GM23248 (cell line): ENCODE measurements around the gene PGC. TPM values are rescaled to one million over a fixed set of nuclear protein-coding genes. Genes with fewer than 3 reads are reported as not detected.

Source experiments
- DNase-seq: peaks from one replicate; pipeline ENCODE4 v3.0.0-alpha.2; 2015
- H2AFZ ChIP-seq: fragments of 200-600 bp; sonication (generic); 2 replicates; pipeline ENCODE4 v1.6.1; 2016; ENCODE audit warnings: antibody characterized with exemption
- H3F3A ChIP-seq: fragments of 200-600 bp; sonication (generic); 2 replicates; pipeline ENCODE4 v1.6.1; 2016; ENCODE audit warnings: mild to moderate bottlenecking, antibody characterized with exemption, mixed run types; ENCODE audit not compliant: insufficient read depth
- H3K27ac ChIP-seq: fragments of 200-600 bp; sonication (generic); 2 replicates; pipeline ENCODE4 v1.5.1; 2016; ENCODE audit warnings: mild to moderate bottlenecking
- H3K27me3 ChIP-seq: fragments of 200-600 bp; sonication (generic); replicated peaks from 2 replicates; pipeline ENCODE4 v1.6.1; 2016; ENCODE audit warnings: mild to moderate bottlenecking; ENCODE audit not compliant: insufficient read depth
- H3K36me3 ChIP-seq: fragments of 200-600 bp; sonication (generic); 2 replicates; pipeline ENCODE4 v1.6.1; 2016; ENCODE audit warnings: low read depth, mild to moderate bottlenecking
- H3K4me1 ChIP-seq: fragments of 200-600 bp; sonication (generic); 2 replicates; pipeline ENCODE4 v1.6.1; 2016; ENCODE audit warnings: mild to moderate bottlenecking; ENCODE audit not compliant: insufficient read depth
- H3K4me2 ChIP-seq: fragments of 200-600 bp; sonication (generic); one replicate; pipeline ENCODE4 v1.6.1; 2016; ENCODE audit warnings: mild to moderate bottlenecking; ENCODE audit not compliant: unreplicated experiment
- H3K4me3 ChIP-seq: fragments of 200-600 bp; sonication (generic); 2 replicates; pipeline ENCODE4 v1.5.1; 2016; ENCODE audit warnings: mild to moderate bottlenecking
- H3K79me2 ChIP-seq: fragments of 200-600 bp; sonication (generic); 2 replicates; pipeline ENCODE4 v1.6.1; 2016; ENCODE audit warnings: mild to moderate bottlenecking; ENCODE audit not compliant: insufficient read depth
- H3K9ac ChIP-seq: fragments of 200-600 bp; sonication (generic); 2 replicates; pipeline ENCODE4 v1.6.1; 2016; ENCODE audit warnings: mild to moderate bottlenecking
- H3K9me2 ChIP-seq: fragments of 200-600 bp; sonication (generic); 2 replicates; pipeline ENCODE4 v1.6.1; 2016; ENCODE audit warnings: mixed run types, mild to moderate bottlenecking, moderate library complexity; ENCODE audit not compliant: insufficient read depth
- H3K9me3 ChIP-seq: fragments of 200-600 bp; sonication (generic); one replicate; pipeline ENCODE4 v1.6.1; 2017; ENCODE audit warnings: low read depth
- H4K20me1 ChIP-seq: fragments of 200-600 bp; sonication (generic); 2 replicates; pipeline ENCODE4 v1.6.0; 2016; ENCODE audit not compliant: insufficient read depth
- EZH2 ChIP-seq: fragments of 200-600 bp; sonication (generic); IDR thresholded peaks from 2 replicates; pipeline ENCODE4 v1.6.1; 2018; ENCODE audit warnings: antibody characterized with exemption, mild to moderate bottlenecking; ENCODE audit not compliant: insufficient read depth, poor library complexity, severe bottlenecking
- EZH2phosphoT487 ChIP-seq: fragments of 200-600 bp; sonication (generic); IDR thresholded peaks from 2 replicates; pipeline ENCODE4 v1.6.1; 2018; ENCODE audit warnings: antibody characterized with exemption, moderate library complexity, mild to moderate bottlenecking, low read depth; ENCODE audit not compliant: insufficient read depth
- WGBS, 2 experiments: methylation state at CpG; one replicate each; pipeline ENCODE4 v1.1.6; 2015 to 2017; ENCODE audit warnings: low lambda C conversion rate in 2 of 2, low coverage in 1 of 2; ENCODE audit errors: missing lambda C conversion rate in 2 of 2; 5-methylcytosine and 5-hydroxymethylcytosine counted together
- in situ Hi-C: fragments of 300-500 bp; cut with MboI; formaldehyde crosslinking; loops from 2 replicates; pipeline ENCODE4 v1.15.0; 2020
- polyA plus RNA-seq: library from polyadenylated mRNA; unstranded; fragments of >200 nt; fragmentation: Nextera tagmentation; extraction: Ambion mirVana; gene quantifications from 2 replicates; pipeline ENCODE4 v1.2.1, GENCODE V29; 2016
- total RNA-seq: library from RNA; depleted of rRNA; stranded (reverse); fragments of >200 nt; shearing (Covaris generic); gene quantifications from 2 replicates; pipeline ENCODE4 v1.2.3, GENCODE V29; 2014

The PGC gene
- total and polyA plus RNA-seq, 2 experiments from 2014 or later = not detected

DNA sequence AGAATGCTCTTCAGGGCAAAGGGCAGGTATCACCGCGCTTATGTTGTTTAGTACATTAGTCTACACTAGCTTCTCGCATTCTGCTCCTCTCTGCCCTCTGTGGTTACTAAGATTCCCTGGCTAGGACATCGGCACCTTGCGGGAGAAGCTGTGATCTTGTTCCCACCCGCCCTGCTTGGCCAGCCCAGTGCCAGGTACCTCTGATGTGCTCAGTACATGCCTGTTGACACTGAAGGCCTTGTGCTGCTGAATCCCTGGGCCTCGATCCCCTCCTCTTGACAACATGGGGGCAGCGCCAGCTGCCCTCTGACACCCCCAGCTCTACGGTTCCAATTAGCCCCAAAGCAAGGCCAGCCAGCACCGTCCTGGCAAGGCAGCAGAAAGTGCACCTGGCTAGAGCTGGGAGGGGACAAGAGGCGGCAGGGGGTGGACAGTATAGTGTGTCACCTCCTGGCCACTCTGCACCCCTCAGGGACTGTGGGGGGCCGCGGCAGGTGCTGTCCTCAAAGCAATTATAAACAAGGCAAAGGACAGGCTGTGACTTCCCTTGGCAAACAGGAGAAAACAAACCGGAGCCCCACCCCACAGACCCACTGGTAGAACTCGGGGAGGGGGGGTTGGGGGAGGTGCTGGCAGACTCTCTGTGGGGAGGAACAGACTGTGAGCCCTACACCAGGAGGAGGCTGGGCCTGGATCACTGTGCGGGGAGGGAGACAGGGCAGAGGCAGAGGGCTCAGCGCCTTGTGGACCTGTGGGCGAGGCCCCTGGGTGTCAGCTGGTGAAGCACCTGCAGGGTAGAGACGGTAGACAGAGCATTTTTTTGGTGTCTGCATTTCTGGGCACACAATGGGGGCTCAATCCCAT is 18.9 kb downstream of the PGC start:
- peaks cover 7% of the 10 kb centered on the region; the same call in 1 of the 2 replicates for H3K79me2 ChIP-seq
- H3K9ac ChIP-seq = no peak overlapping the region
- 0 out of 2 replicates have a peak, but pooled peaks cover 2% of the 10 kb centered on the region for H3F3A ChIP-seq
- no peaks in the 10 kb centered on the region for H3K9me3 ChIP-seq
- no peak for DNase-seq
- no peak overlapping the region for H3K4me2 ChIP-seq
- H2AFZ ChIP-seq = no peak overlapping the region
- no peak overlapping the region for H3K4me3 ChIP-seq
- no peaks in the 10 kb centered on the region for H3K27me3 ChIP-seq
- in situ Hi-C loops = no loop called here
- no peaks in the 10 kb centered on the region for H4K20me1 ChIP-seq
- peaks cover 21% of the 10 kb centered on the region for H3K4me1 ChIP-seq
- no peak overlapping the region for H3K27ac ChIP-seq
- H3K9me2 ChIP-seq = no peaks in the 10 kb centered on the region
- 81 to 85% methylated on average over 18 to 19 of the region's 19 CpGs for WGBS, 2 experiments
- H3K36me3 ChIP-seq = no peaks in the 10 kb centered on the region
- no peak for TF ChIP-seq EZH2phosphoT487
- no peak for TF ChIP-seq EZH2

DNA sequence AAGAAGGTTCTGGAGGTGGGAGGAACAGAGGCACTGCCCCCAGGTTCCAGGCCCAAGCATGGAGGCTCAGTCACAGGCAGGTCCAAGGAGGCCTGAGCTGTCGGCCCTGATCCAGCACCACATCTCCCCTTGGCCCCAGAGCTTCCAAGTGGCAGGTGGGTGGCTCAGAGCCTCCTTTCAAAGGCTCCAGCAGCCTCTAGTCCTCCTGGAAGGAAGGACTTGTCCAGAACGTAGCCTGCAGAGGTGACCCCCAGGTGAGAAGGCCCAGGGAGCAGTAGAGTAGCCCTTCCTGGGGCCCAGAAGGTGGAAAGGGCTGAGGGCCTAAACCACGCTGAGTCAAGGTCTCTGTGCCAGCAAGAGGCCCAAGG is 19.5 kb downstream of the PGC start:
- Histone ChIP-seq H3K4me3 (no peak overlapping the region), H2AFZ (no peak overlapping the region), H3K27me3 (no peaks in the 10 kb centered on the region), H3K9me2 (no peaks in the 10 kb centered on the region), H4K20me1 (no peaks in the 10 kb centered on the region), H3K4me2 (no peak overlapping the region), H3F3A (no peaks in the 10 kb centered on the region), H3K9ac (no peak overlapping the region), H3K4me1 (peaks cover 19% of the 10 kb centered on the region), H3K79me2 (peaks cover 2% of the 10 kb centered on the region; the same call in 1 of the 2 replicates), H3K27ac (no peak overlapping the region), H3K36me3 (no peaks in the 10 kb centered on the region), H3K9me3 (no peaks in the 10 kb centered on the region)
- TF ChIP-seq EZH2 = no peak
- TF ChIP-seq EZH2phosphoT487 = no peak
- 87 to 88% methylated on average over 3 of the region's 3 CpGs for WGBS, 2 experiments
- DNase-seq = no peak
- in situ Hi-C loops = no loop called here

DNA sequence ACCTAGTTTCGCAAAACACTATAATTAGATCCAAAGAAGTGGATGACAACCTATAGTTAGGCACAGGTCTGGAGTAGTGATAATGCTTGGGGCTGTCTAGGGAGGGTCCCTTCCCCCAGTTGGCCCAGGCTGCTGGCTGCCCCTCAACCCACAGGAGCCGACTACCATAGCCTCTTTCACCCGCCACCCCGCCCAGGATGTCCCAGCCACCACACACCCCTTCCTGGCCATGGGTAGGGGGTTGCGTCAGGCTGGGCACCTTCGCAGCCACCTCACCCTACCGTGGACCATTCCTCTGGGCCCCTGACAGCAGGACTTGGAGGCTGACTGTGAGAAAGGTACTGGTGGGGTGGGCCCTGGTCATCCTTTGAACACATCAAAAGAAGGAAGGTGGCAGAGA is 20.3 kb downstream of the PGC start:
- no peaks in the 10 kb centered on the region for H3K79me2 ChIP-seq
- H3K27me3 ChIP-seq = no peaks in the 10 kb centered on the region
- 80 to 83% methylated on average over 7 of the region's 7 CpGs for WGBS, 2 experiments
- no peak overlapping the region for H3K4me3 ChIP-seq
- H3K27ac ChIP-seq = no peak overlapping the region
- H3K36me3 ChIP-seq = no peaks in the 10 kb centered on the region
- peaks cover 18% of the 10 kb centered on the region for H3K4me1 ChIP-seq
- no peak overlapping the region for H3K9ac ChIP-seq
- in situ Hi-C loops = no loop called here
- no peaks in the 10 kb centered on the region for H3K9me3 ChIP-seq
- H2AFZ ChIP-seq = no peak overlapping the region
- no peaks in the 10 kb centered on the region for H3K9me2 ChIP-seq
- H3K4me2 ChIP-seq = no peak overlapping the region
- H4K20me1 ChIP-seq = no peaks in the 10 kb centered on the region
- no peak for DNase-seq
- no peaks in the 10 kb centered on the region for H3F3A ChIP-seq
- TF ChIP-seq EZH2 (no peak), EZH2phosphoT487 (no peak)

DNA sequence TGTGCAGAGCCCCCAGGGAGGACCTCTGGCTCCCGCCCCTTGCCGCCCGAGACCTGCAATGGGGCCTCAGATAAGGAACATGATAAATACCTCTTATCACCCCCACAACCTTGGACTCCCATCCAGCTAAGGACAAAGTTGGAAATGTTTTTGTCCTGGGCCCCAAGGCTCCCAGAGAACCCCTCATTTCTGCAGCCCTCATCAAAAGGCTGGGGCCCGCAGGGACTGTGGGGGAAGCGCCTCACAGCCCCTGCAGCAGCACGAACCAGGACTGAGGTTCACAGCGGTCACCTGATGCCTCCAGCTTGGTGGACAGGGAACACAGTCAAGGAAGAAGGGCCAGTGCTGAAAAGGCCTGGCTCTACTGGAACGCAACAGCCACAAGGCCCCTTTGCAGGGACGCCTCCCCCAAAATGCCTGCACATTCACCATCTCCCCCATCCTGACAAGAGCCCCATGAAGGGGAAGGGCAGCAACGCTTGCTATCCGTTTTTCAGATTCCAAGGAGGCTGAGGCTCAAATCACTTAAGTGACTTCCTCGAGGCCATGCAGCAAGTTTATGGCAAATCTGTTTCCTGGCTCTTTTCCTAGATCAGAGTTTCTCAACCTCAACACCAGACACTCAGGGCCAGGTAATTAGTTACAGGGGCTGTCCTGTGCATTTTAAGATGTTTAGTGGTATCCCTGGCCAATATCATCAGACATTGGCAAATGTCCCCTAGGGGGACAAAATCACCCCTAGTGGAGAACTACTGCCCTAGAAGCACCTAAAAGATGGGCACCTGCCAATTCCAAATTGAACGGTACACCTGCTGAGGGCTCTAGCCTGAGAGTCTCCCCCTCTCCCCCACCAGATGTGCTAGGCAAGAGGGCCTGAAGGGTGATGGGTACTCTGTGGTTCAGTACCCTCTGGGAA is 22.4 kb downstream of the PGC start:
- Histone ChIP-seq H3K4me1 (peaks cover 11% of the 10 kb centered on the region), H3K9ac (no peak overlapping the region), H3K27me3 (no peaks in the 10 kb centered on the region), H3K4me3 (no peak overlapping the region), H3F3A (no peaks in the 10 kb centered on the region), H3K9me3 (no peaks in the 10 kb centered on the region), H3K79me2 (no peaks in the 10 kb centered on the region), H3K36me3 (no peaks in the 10 kb centered on the region), H3K9me2 (no peaks in the 10 kb centered on the region), H3K27ac (no peak overlapping the region), H4K20me1 (no peaks in the 10 kb centered on the region), H2AFZ (no peak overlapping the region), H3K4me2 (no peak overlapping the region)
- TF ChIP-seq EZH2phosphoT487 = no peak
- no peak for TF ChIP-seq EZH2
- WGBS, 2 experiments = 89 to 90% methylated on average over 13 of the region's 13 CpGs
- in situ Hi-C loops = no loop called here
- no peak for DNase-seq
